ENCODE data around the gene SSTR4.

GRCh38 chr20:23029324-23029723 is 5.8 kb upstream of the SSTR4 start:
- TF ChIP-seq POLR2A (IDR thresholded peaks at IDR 0.05) (no peak), CTCF (IDR thresholded peaks at IDR 0.05) (no peak)
